Suprapubic skin (tissue), 3 donors: ENCODE measurements around the gene RPS6KC1.

Experiments used
- EP300 ChIP-seq: sonication (generic); formaldehyde crosslinking; IDR thresholded peaks from one replicate; pipeline ENCODE4 v1.6.1; 2017; ENCODE audit warnings: antibody characterized with exemption
- POLR2A ChIP-seq, 2 donors: fragments of 450-650 bp; IDR thresholded peaks; one replicate each; pipeline ENCODE4 v1.6.1; 2017; ENCODE audit warnings: antibody characterized with exemption in 2 of 2, mild to moderate bottlenecking in 2 of 2, moderate library complexity in 2 of 2
- TF ChIP-seq, protein P1 (sequence below), 2 donors: fragments of 200-600 bp in 1 of 2; fragments of 450-650 bp in 1 of 2; sonication (generic) in 1 of 2; IDR thresholded peaks; one replicate each; pipeline ENCODE4 v1.5.1; 2016 to 2019; ENCODE audit warnings: antibody characterized with exemption in 2 of 2, mild to moderate bottlenecking in 1 of 2, moderate library complexity in 1 of 2

DNA sequence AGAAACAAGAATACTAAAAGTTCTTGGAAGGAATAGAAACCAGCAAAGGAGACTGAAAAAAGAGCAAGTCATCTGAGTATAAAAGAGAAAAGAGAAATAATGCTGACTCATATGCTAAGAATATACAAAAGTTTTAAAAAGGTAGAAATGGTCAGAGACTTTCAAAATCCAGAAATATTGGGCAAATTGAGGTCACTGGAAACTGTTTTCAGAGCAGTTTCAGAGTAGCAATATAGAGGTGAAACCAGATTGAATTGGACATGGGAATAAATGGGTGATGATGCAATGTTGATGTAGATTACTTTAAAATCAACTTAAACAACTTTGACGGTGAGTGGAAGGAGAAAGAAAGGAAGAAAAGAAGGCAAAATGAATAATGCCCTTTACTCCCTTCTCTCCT lies 1.8 kb upstream of the RPS6KC1 start:
- TF ChIP-seq, protein P1, sequence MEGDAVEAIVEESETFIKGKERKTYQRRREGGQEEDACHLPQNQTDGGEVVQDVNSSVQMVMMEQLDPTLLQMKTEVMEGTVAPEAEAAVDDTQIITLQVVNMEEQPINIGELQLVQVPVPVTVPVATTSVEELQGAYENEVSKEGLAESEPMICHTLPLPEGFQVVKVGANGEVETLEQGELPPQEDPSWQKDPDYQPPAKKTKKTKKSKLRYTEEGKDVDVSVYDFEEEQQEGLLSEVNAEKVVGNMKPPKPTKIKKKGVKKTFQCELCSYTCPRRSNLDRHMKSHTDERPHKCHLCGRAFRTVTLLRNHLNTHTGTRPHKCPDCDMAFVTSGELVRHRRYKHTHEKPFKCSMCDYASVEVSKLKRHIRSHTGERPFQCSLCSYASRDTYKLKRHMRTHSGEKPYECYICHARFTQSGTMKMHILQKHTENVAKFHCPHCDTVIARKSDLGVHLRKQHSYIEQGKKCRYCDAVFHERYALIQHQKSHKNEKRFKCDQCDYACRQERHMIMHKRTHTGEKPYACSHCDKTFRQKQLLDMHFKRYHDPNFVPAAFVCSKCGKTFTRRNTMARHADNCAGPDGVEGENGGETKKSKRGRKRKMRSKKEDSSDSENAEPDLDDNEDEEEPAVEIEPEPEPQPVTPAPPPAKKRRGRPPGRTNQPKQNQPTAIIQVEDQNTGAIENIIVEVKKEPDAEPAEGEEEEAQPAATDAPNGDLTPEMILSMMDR (IDR thresholded peaks at IDR 0.05): no peak
- TF ChIP-seq EP300 (no peak), POLR2A (IDR thresholded peaks at IDR 0.05) (no peak)
